K562 (cell line): ENCODE data around the gene XYLB. TPM values are rescaled to one million over a fixed set of nuclear protein-coding genes. Genes with fewer than 3 reads are reported as not detected.

Experiments
- ASH1L ChIP-seq: fragments of 450-650 bp; IDR thresholded peaks from 2 replicates; pipeline ENCODE4 v1.6.1; 2018; ENCODE audit warnings: borderline replicate concordance, mild to moderate bottlenecking, low read depth; ENCODE audit not compliant: partially characterized antibody
- BMI1 ChIP-seq: fragments of 150-350 bp; IDR thresholded peaks from 2 replicates; pipeline ENCODE4 v1.6.1; 2014; ENCODE audit warnings: low read length
- BRCA1 ChIP-seq, 2 experiments: fragments of 450-650 bp in 1 of 2; sonication (generic) in 1 of 2; formaldehyde crosslinking in 1 of 2; IDR thresholded peaks; 2 replicates each; pipeline versions ENCODE4 v1.5.0 to v1.6.1; 2017 to 2020; ENCODE audit warnings: mild to moderate bottlenecking in 1 of 2, missing genetic modification reagents in 1 of 2
- CCAR2 ChIP-seq: fragments of 200-400 bp; formaldehyde crosslinking; IDR thresholded peaks from 2 replicates; pipeline ENCODE4 v1.6.1; 2017; ENCODE audit warnings: mild to moderate bottlenecking, low read depth, low read length
- CGGBP1 ChIP-seq: fragments of 250-450 bp; sonication (Bioruptor Pico); IDR thresholded peaks from 2 replicates; pipeline ENCODE4 v1.9.0; 2021; ENCODE audit warnings: mild to moderate bottlenecking
- COPS2 ChIP-seq: fragments of 450-650 bp; conservative IDR thresholded peaks from 2 replicates; pipeline ENCODE4 v1.6.1; 2016; ENCODE audit warnings: mild to moderate bottlenecking, moderate library complexity
- EP300 ChIP-seq: IDR thresholded peaks from 2 replicates; pipeline ENCODE4 v1.6.1; 2012; ENCODE audit warnings: low read length, improper control_type of control experiment
- FOXK2 ChIP-seq, 2 experiments: fragments of 450-650 bp; IDR thresholded peaks in 1 of 2; conservative IDR thresholded peaks in 1 of 2; 2 replicates each; pipeline ENCODE4 v1.6.1; 2016; ENCODE audit warnings: low read depth in 2 of 2, mild to moderate bottlenecking in 1 of 2
- KHSRP ChIP-seq: fragments of 450-650 bp; IDR thresholded peaks from 2 replicates; pipeline ENCODE4 v1.6.1; 2017
- NR1H2 ChIP-seq: sonication (generic); formaldehyde crosslinking; IDR thresholded peaks from 2 replicates; pipeline ENCODE4 v1.4.0; 2020; ENCODE audit warnings: mild to moderate bottlenecking, missing genetic modification reagents
- POLR2H ChIP-seq: IDR thresholded peaks from 2 replicates; pipeline ENCODE4 v1.6.1; 2016; ENCODE audit warnings: missing genetic modification characterization, low read depth, mild to moderate bottlenecking, control low read depth, missing compliant biosample characterization, moderate library complexity
- RBM17 ChIP-seq: fragments of 200-400 bp; formaldehyde crosslinking; IDR thresholded peaks from 2 replicates; pipeline ENCODE4 v1.6.1; 2017; ENCODE audit warnings: low read depth, mild to moderate bottlenecking, low read length, borderline replicate concordance
- RUNX1 ChIP-seq: sonication (generic); IDR thresholded peaks from 2 replicates; pipeline ENCODE4 v1.6.1; 2016; ENCODE audit warnings: antibody characterized with exemption, low read depth
- SETDB1 ChIP-seq: IDR thresholded peaks from one replicate; pipeline ENCODE4 v1.6.1; 2012; ENCODE audit warnings: low read length, control low read depth, inconsistent platforms
- SRSF3 ChIP-seq: fragments of 200-400 bp; formaldehyde crosslinking; IDR thresholded peaks from 2 replicates; pipeline ENCODE4 v1.6.1; 2016; ENCODE audit warnings: mild to moderate bottlenecking, low read length, moderate library complexity; ENCODE audit not compliant: insufficient read depth
- STAT5B ChIP-seq: fragments of 250-450 bp; sonication (Bioruptor Pico); IDR thresholded peaks from 2 replicates; pipeline ENCODE4 v1.8.0; 2021; ENCODE audit warnings: mild to moderate bottlenecking, inconsistent platforms
- ZNF143 ChIP-seq: sonication (generic); formaldehyde crosslinking; IDR thresholded peaks from 2 replicates; pipeline ENCODE4 v1.9.0; 2022; ENCODE audit warnings: mild to moderate bottlenecking, missing genetic modification reagents
- ZNF197 ChIP-seq: fragments of 200-800 bp; sonication (Bioruptor generic); IDR thresholded peaks from 2 replicates; pipeline ENCODE4 v1.6.1; 2016; ENCODE audit warnings: low read depth, missing genetic modification characterization, missing compliant biosample characterization
- ZNF212 ChIP-seq: fragments of 450-650 bp; formaldehyde crosslinking; IDR thresholded peaks from 2 replicates; pipeline ENCODE4 v1.4.0; 2020; ENCODE audit warnings: mild to moderate bottlenecking
- ZNF3 ChIP-seq: fragments of 250-450 bp; sonication (Bioruptor Pico); IDR thresholded peaks from 2 replicates; pipeline ENCODE4 v1.5.0; 2021; ENCODE audit warnings: mild to moderate bottlenecking, moderate library complexity
- ZNF57 ChIP-seq: fragments of 450-650 bp; formaldehyde crosslinking; IDR thresholded peaks from 2 replicates; pipeline ENCODE4 v1.4.0; 2020; ENCODE audit warnings: mild to moderate bottlenecking, moderate library complexity
- polyA plus RNA-seq, 8 experiments: library from polyadenylated mRNA; depleted of rRNA in 4 of 8; stranded (reverse) in 5 of 8; unstranded in 3 of 8; fragments of >200 nt; fragmentation: Nextera tagmentation in 2 of 8; fragmentation: Illumina TruSeq in 1 of 8; extraction: Ambion mirVana in 2 of 8; extraction: Trizol in 1 of 8; gene quantifications; 2 replicates each; pipeline versions ENCODE4 v1.2.1 to v1.2.3, GENCODE V29; 2011 to 2014; ENCODE audit warnings: inconsistent platforms in 1 of 8, missing spikeins in 1 of 8
- total RNA-seq, 7 experiments: library from RNA; depleted of rRNA in 6 of 7; stranded (reverse); fragments of >200 nt in 6 of 7; fragmentation: Illumina TruSeq in 2 of 7; extraction: Trizol in 2 of 7; gene quantifications; 2 replicates each; pipeline versions ENCODE4 v1.2.1 to v1.2.3, GENCODE V29; 2011 to 2021; ENCODE audit warnings: low replicate concordance in 1 of 7
- TF ChIP-seq, protein P1 (sequence below): sonication (generic); formaldehyde crosslinking; IDR thresholded peaks from 2 replicates; pipeline ENCODE4 v1.8.1; 2023; ENCODE audit warnings: mild to moderate bottlenecking, missing genetic modification reagents
- TF ChIP-seq, protein P2 (sequence below): fragments of 250-450 bp; sonication (Bioruptor Pico); IDR thresholded peaks from 2 replicates; pipeline ENCODE4 v1.5.0; 2021; ENCODE audit warnings: mild to moderate bottlenecking, moderate library complexity

XYLB gene
- total and polyA plus RNA-seq, 9 of the 15 experiments (the other 6 are each of a cell fraction or from before 2014, with no cell fraction given) = 4.0 to 20.2 (median 13.2) TPM

GRCh38 chr3:38346587-38347410 is at the start of gene XYLB (continued):
- no peak for TF ChIP-seq STAT5B (CRISPR knock-in tag)
- no peak for TF ChIP-seq BRCA1 (IDR thresholded peaks at IDR 0.05)
- no peak for TF ChIP-seq BRCA1 (CRISPR knock-in tag; IDR thresholded peaks at IDR 0.05)
- no peak for TF ChIP-seq ZNF197 (CRISPR knock-in tag)
- no peak for TF ChIP-seq CCAR2
- no peak for TF ChIP-seq RBM17
- TF ChIP-seq EP300 = no peak
- no peak for TF ChIP-seq BMI1
- TF ChIP-seq SRSF3 = no peak
- TF ChIP-seq ZNF143 (CRISPR knock-in tag) = peak; percentile 69
- TF ChIP-seq, protein P1, sequence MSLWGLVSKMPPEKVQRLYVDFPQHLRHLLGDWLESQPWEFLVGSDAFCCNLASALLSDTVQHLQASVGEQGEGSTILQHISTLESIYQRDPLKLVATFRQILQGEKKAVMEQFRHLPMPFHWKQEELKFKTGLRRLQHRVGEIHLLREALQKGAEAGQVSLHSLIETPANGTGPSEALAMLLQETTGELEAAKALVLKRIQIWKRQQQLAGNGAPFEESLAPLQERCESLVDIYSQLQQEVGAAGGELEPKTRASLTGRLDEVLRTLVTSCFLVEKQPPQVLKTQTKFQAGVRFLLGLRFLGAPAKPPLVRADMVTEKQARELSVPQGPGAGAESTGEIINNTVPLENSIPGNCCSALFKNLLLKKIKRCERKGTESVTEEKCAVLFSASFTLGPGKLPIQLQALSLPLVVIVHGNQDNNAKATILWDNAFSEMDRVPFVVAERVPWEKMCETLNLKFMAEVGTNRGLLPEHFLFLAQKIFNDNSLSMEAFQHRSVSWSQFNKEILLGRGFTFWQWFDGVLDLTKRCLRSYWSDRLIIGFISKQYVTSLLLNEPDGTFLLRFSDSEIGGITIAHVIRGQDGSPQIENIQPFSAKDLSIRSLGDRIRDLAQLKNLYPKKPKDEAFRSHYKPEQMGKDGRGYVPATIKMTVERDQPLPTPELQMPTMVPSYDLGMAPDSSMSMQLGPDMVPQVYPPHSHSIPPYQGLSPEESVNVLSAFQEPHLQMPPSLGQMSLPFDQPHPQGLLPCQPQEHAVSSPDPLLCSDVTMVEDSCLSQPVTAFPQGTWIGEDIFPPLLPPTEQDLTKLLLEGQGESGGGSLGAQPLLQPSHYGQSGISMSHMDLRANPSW (CRISPR knock-in tag) = peak; percentile 57; the same call in 1 of the 2 replicates
- peak; percentile 89; the same call in 1 of the 2 replicates for TF ChIP-seq NR1H2 (CRISPR knock-in tag)
- TF ChIP-seq CGGBP1 = no peak
- no peak for TF ChIP-seq POLR2H (tag)
- TF ChIP-seq, protein P2, sequence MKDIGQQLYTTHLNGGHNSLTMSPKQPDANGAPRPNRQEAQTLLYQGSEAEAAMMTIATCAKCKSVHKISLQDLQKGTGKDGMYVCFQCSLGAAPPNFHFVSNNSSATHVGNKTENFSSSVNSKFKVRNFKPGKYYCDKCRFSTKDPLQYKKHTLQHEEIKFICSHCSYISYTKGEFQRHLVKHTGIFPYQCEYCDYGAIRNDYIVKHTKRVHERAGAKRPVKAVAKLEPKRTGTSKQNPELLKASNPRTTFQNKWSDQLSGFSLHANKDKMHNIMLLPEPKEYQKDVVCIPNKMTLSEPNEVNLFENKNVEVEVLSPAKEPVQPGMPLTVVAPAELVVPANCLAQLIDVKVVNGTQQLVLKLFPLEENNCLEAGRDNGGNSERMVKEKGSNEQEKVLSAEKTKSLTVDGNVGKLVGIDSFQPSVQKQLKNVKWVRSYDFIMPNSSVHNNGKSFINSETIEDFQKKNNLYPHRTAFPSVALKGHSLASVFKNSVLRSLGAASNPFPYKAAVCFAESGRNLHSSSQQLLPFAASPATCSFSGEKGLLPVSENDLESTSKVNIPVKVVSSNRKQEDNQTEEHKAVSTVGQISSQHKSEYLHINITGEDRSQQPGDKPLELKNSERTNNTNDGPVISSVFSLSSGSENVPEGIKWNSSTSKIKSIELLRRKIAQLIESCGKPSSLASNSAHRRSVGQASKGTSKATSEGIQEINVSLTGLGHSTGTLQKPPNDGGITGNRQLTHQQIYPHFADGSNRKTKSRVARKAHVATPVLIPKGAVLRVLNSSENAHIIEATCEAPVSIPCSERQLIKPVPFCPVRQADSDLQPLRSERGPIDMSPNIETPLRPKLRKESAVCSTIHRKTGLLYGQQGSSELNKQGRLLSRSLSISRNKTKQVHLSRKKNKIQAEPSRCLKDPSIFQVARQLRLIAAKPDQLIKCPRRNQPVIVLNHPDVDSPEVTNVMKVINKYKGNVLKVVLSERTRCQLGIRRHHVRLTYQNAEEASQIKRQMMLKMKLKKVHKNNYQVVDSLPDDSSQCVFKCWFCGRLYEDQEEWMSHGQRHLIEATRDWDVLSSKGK = no peak
- TF ChIP-seq ASH1L = no peak
- TF ChIP-seq RUNX1 = peak; percentile 43; the same call in 1 of the 2 replicates
- no peak for TF ChIP-seq SETDB1
- no peak for TF ChIP-seq KHSRP
- TF ChIP-seq FOXK2 (conservative IDR thresholded peaks at IDR 0.05 in 1 of 2, IDR thresholded peaks at IDR 0.05 in 1 of 2; ENCODE audit: low read depth in 2 of 2) = peak in 1 of 2 experiments; percentile 58; a peak in 3 of 4 replicates
- TF ChIP-seq ZNF3 (CRISPR knock-in tag) = no peak
- TF ChIP-seq ZNF212 (CRISPR knock-in tag) = no peak
- no peak for TF ChIP-seq COPS2
- TF ChIP-seq ZNF57 (CRISPR knock-in tag) = no peak
